ENCODE results near the gene DLG4. TPM values are rescaled to one million over a fixed set of nuclear protein-coding genes. Genes with fewer than 3 reads are reported as not detected.
"Not testable (repeated sequence)": the region's sequence is repeated elsewhere in the genome, so short reads cannot be mapped to it uniquely, and the experiment has no call there.

DLG4 gene
- total RNA-seq, 1 donor from 2014 or later: 9.6 TPM

DNA sequence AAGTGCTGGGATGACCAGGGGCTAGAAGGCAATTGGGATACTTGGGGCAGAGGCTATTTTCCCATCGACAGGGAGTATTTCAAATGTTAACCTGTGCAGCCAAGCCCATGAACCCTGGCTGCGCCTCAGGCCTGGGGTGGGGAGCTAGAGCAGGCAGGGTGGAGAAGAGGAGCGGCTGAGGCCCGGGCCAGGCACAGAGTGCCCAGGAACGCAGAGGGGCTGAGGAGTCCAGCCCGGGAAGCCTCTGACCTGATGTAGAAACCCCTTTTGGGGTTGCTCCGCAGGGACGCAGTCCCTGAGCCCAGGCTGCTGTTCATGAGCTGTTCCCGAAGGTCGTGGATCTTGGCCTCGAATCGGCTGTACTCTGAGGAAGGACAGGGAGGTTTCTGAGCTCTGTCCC, 23.7 kb downstream of the DLG4 start:
- intact Hi-C loops (cut with micrococcal nuclease): no loop called here

DNA sequence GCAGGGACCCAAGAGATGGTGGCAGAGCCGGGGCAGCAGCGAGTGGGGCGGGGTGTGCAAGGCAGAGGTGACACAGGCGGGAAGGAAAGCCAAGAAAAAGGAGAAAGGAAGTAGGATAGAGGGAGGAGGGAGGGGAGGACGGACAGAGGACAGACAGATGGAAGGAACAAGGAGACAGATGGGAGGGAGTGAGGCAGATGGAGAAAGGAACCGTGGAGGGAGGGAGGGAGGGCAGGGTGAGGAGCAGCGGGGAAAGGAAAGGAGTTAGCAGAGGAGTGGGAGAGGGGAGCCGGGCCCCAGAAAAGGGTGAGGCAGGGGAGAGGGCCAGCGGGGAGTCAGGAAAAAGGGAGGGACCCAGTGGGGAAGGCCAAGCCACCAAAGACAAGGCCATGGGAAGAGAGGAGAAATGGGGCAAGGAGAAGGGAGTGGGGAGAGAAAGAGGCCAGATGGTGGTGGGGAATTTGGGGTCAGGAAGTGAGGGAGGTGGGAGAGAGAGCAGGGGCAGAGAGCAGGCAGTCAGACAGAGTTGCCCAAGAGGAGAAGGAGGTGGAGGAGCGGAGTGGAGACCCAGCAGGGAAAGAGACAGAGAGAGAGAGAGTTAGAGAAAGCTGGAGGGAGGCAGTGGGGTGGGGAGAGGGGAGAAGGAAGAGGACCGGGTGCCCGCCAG, 27.2 kb downstream of the DLG4 start:
- intact Hi-C loops (cut with micrococcal nuclease): no loop called here

DNA sequence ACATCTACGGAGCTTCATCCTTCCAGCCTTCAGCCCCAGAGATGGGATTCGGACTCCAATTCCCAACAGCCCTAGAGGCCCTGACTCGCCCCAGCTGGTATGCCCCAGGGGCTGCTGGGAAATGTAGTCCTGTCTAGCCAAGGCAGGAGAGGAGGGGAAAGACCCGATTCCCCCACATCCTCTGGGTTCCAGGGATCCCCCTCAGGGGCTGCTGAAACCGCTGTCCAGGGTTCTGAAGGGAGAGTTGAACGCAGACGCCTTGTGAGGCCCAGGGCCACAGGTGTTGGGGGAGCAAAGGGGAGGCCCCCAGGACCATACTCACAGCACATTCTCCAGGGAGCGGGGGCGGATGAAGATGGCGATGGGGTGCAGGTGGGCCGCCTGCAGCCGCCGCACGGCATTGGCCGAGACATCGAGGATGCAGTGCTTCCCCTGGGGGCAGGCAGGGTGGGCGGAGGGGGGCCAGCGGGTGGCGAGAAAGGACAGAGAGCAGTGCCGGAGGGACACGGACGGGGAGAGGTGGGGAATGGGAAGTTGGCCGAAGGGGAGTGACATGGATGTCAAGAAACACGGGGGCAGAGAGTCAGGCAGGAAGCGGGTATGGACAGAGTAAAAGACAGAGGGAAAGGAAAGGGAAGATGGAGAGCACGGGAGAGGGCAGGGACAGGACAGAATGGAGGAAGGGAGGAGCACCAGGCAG, 27.9 kb downstream of the DLG4 start:
- intact Hi-C loops (cut with micrococcal nuclease): no loop called here

DNA sequence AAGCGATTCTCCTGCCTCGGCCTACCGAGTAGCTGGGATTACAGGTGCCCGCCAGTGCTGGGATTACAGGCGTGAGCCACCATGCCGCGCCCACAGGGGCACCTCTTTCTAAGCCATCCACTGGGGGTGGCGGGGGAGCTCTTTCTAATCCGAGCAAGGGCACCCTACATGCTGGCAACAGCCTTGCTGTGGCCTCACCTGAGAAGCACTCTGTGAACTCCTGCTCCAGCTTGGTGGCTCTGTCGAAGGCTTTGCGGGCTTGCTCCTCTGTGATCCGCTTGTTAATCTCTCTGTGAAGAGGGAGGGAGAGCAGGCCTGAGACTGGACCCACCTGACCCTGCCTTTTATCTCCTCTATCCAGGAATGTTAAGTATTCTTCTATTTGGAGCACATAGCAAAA, 28.6 kb downstream of the DLG4 start:
- intact Hi-C loops (cut with micrococcal nuclease): no loop called here

DNA sequence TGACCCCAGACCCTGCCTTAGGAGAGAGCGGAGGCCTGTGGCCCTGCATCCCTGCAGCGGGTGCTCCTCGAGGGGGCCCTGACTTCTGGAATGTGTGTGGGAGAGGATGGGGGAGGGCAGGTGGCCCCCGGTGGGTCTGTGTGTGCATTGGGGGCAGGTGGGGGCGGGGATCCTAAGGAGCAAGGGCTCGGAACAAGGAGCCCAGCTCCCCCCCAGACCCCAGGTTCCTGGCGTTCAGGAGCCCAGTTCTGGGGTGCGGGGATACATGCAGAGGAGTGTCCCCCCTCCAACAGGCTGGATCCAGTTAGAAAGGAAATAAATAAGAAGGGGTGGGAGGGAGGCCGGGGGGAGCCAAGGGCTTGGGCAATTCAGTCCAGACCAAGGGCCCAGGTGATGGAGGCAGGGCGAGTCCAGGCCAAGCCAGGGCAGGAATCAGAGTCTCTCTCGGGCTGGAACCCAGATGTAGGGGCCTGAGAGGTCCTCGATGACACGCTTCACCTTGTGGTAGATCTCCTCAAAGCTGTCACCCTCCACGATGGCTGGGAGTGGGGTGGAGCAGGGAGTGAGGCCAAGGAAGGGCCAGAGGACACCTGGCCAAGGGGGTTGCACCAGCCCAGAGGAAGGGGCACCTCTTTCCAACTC, 29.2 kb downstream of the DLG4 start:
- intact Hi-C loops (cut with micrococcal nuclease): no loop called here

DNA sequence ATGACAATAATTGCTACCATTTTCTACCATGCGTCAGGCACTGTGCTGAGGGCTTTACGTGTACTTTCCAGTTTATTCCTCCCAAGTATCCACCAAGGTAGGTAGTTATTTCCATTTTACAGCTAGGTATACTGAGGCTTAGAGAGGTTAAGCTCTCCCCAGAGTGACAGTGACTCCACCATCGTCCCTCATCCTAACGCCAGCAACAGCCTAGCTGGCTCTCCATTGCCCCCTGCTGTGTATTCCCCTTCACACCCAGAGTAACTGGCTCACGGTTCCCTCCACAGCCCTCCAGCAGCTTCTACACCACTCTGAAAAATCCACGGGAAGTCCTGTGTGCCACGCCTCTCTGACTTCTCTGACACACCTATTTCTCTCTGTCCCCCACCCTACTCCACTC, 33.4 kb downstream of the DLG4 start:
- intact Hi-C loops (cut with micrococcal nuclease): no loop called here

DNA sequence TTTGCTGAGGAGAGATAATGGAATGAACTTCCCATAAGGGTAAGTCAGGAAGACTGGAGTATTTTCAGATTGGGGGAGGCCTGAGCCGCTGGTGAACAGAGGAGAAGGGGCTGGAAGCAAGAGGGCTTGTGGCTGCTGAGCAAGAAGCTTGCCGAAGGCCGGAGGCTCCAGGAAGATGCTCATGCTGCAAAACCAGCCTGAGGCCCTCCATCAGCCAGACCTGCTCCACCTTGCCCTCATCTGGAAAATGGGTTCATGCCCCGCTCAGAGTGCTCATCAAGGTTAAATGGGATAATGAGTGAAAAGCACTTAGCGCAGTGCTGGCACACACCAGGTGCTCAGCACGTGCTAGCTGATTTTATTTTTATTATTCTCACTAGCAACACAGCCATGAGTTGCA, 35.0 kb downstream of the DLG4 start:
- intact Hi-C loops (cut with micrococcal nuclease): no loop called here

DNA sequence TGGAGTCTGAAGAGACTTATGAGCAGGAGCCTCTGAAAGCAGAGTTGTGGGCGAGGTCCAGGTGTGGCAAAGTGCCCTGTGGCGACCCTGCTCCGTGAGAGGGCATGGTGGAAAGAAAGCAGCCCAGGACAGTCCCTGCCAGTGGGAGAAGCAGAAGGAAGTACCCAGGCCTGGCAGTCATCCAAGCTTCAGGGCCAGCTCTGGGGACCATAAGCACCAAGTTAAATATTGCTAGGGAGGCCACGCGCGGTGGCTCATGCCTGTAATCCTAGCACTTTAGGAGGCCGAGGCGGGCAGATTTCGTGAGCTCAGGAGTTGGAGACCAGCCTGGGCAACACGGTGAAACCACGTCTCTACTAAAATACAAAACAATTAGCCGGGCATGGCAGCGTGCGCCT, 35.5 kb downstream of the DLG4 start:
- intact Hi-C loops (cut with micrococcal nuclease): no loop called here

DNA sequence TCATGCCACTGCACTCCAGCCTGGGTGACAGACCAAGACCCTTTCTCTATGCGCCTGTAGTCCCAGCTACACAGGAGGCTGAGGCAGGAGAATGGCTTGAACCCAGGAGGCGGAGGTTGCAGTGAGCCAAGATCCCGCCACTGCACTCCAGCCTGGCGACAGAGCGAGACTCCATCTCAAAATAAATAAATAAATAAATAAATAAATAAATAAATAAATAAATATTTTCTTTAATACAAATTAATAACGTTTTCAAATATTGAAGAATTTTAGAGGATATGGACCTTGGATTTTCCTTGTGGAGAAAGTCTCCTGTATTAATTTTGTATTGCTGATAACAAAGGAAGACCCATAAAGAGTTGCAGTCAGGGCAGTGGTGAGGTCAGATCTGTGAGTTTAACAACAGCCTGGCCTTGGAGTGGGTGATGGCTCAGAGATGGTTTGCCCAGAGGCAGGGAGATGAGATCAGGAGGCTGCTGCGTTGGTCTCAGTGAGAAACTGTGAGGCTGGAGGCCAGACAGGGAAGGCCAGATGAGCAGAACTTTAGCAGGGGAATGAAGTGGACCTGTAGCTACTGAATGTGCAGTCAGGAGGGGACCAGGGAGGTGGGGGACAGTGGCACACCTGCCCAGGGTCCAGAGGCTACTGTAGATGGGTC, 36.1 kb downstream of the DLG4 start:
- intact Hi-C loops (cut with micrococcal nuclease): no loop called here

DNA sequence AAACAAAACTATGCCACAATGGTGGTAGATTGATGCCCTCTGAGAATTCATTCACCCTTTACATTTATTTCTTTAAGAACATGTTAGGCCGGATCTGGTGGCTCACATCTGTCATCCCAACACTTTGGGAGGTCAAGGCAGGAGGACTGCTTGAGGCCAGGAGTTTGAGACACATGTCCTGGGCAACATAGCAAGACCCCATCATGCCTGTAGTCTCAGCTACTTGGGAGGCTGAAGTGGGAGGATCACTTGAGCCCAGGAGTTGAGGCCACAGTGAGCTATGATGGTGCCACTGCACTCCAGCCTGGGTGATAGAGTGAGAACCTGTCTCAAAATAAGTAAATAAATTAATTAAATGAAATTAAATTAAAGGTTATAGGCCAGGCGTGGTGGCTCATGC, 37.5 kb downstream of the DLG4 start:
- intact Hi-C loops (cut with micrococcal nuclease): not testable (repeated sequence)

DNA sequence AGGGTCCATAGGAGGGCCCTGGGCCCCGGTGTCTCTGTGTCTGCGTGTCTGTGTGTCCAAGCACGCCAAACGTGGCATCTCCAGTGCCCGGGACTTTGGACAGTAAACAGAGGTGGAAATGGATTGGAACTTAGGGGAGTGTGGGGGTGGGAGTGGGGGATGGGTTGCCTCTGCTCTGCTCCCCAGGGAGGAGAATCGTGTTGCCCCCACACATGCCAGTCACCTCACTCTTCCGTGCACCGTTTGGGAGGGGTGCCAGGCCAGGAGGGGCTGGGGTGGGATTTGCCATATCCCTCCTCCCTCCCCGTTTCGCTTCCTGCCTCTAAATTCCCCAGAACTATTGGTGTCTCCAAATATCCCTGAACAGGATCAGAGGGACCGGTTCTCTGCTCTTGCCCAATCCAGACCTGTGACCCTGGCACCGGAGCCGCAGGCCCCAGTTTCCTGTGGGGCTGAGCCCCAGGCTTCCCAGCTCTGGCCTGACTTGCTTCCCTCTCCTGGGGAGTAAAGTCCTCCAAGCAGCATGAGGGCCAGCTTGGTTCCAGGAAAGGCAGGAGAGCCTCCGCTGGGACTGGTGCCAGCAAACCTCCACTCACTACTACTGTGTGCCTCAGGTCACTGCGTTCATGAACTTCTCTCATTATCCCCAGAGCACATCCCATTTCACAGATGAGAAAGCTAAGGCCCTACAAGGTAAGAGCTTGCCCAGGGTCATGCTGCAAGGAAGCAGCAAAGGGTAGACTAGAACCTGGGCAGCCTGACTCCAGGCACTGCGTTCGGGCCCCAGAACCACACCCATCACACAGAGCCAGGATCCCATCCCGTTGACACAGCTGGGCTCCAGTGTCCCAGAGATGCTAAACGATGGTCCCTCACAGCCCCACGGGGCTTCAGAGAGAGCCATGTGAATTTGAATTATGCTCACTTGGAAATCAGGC, 40.0 kb downstream of the DLG4 start, which contains the start of gene ASGR1:
Gene ASGR1, minus strand, starts transcription at position 54 of the 938 bp plus-strand sequence. CDS start 807 bp downstream, outside the sequence.
- intact Hi-C loops (cut with micrococcal nuclease): no loop called here

DNA sequence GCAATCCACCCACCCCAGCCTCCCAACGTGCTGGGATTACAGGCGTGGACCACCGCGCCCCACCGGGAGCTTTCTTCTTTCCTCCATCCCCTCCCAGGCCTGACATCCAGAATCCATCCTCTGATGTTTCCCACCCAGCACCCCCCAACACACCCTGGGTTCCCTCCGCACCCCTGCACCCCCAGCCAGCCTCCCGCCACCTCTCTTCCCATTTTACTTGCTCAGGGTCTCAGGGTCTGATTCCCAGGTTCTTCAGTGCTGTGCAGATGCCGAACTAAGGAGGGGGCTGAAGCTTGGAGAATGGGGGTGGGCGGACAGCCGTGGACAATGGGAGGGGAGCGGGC, 40.7 kb downstream of the DLG4 start:
- intact Hi-C loops (cut with micrococcal nuclease): no loop called here

DNA sequence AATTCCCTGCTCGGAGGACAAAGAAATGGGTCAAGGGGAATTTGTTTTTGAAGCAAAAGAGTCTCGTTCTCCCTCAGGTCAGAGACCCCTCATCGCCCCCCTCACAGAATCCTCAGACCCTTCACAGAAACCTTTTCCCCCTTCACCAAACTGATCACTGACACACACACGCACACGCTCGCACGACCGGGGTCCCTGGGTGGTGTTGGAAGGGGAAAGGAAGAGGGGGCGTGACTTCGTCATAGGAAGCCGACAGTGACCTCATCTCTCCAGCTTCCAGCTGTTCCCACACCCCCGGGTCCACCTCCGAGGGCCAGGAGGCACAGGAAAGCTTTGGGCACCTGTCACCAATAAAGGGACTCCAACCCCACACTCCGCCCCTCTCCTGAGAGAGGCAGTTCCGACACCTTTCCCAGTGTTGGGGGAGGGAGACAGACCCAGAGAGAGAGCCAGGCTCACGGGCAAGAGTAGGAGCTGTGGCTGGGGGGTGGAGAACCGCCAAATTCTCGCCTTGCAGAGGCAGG, 41.6 kb downstream of the DLG4 start:
- intact Hi-C loops (cut with micrococcal nuclease): loop anchor here (2.0 kb wide), 1 partner anchor 131 kb away; no protein-coding TSS in a partner anchor

DNA sequence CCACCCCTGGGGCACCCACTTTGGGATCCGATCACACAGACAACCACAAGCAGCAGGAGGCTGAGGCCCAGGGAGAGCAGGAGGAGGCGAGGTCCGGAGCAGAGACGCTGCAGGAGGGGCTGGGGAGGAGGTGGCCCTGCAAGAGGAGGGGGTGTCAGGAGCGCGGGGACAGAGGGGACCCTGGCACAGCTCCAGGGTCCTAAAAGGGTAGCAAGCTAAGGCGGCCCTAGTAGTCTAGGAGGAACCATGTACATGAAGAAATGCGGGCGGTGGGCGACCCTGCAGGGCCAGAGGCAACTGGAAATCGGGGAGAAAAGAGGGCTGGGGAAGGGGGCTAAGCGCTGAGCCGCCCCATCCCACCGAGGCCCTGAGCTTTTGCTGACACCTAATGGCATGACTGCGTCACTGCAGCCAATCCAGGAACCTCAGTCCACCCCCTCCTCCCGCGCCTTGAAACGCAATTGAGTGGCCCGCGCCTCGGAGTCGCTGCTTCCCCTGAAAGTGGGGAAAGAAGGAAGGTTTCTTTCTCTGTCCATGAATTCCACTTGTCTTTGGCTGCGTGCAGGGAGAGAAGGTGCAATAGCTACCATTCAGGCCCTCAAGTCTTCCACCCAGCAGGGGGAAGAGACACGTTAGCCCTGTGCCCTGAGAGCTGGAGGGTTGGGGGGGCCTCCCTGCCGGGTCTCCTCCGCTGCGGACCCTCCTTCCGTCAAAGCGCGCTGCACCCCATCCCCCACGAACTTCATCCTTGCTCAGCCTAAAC, 42.3 kb downstream of the DLG4 start:
- intact Hi-C loops (cut with micrococcal nuclease): loop anchor here (2.0 kb wide), 1 partner anchor 131 kb away; no protein-coding TSS in a partner anchor

DNA sequence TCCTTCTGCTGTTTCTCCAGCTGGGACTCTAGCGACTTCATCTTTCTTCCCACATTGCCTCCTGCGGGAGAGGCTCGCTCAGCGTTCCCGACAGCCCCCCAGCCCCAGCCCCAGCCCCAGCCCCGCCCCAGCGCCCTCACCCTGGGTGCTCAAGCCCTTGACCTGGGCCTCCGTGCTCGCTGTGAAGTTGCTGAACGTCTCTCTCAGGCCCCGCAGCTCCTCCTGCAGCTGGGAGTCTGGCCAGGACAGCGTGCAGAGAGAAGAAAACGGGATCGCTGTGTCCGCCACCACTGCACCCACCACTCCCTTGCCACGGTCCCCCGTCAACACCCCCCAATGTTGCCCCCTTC, 42.8 kb downstream of the DLG4 start:
- intact Hi-C loops (cut with micrococcal nuclease): loop anchor here (2.0 kb wide), 1 partner anchor 130 kb away; no protein-coding TSS in a partner anchor

DNA sequence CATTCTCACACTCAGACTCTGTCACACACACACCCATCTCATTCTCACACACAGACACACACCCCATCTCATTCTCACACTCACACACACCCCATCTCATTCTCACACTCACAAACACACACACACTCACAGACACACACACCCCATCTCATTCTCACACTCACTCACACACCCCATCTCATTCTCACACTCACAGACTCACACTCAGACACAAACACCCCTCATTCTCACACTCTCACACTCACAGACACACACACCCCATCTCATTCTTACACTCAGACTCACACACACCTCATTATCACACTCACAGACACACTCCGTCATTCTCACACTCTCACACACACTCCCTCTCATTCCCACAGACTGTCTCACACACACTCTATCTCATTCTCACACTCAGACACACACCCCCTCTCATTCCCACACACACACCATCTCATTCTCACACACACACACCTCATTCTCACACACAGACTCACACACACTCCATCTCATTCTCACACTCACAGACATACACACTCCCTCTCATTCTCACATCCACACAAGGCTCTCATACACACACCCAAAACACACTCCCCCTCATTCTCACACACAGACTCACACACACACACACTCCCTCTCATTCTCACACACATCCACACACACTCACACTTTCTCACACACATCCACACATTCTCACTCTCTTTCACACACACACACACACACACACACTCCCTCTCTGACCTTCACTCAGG, 43.4 kb downstream of the DLG4 start:
- intact Hi-C loops (cut with micrococcal nuclease): loop anchor here (2.0 kb wide), 1 partner anchor 129 kb away; no protein-coding TSS in a partner anchor

DNA sequence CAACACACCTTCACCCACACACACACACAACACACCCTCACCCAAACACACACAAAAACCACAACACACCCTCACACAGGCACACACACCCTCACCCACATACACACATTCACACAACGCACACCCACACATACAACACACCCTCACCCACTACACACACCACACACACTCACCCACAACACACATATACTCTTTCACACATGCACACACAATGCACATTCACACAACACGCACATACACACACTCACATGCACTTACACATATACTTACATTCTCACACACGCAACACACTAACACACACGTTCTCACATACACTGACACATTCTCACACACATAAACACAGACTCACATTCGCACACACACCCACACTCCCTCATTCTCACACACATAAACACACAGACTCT, 44.3 kb downstream of the DLG4 start:
- intact Hi-C loops (cut with micrococcal nuclease): no loop called here

DNA sequence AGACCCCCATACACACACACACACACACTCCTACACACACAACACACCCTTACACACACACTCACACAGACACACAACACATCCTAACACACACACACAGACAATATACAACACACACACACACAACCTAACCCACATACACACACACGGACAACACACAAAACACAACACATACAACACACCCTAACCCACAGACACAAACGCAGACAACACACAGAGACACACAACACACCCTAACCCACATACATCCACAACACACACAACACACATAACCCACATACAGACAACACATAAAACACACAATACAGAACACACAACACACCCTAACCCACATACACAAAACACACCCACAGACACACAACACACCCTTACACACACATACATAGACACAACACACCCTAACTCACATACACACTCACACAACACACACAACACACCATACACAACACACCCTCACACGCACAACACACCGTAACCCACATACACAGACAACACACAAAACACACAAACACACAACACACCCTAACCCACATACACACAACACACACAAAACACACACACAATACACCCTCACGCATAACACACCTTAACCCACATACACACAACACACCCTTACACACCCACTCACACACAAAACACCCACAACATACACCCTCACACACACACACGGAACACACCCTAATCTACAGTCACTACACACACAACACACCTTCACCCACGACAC, 44.9 kb downstream of the DLG4 start:
- intact Hi-C loops (cut with micrococcal nuclease): no loop called here

Data from T-helper 2 cell treated with Interferon-gamma antibody and Interleukin-4, amounts not matched to agents 100 ng/mL and 5 ng/mL, for 36 hours (primary cell).